KMS-11 (cell line): ENCODE results near the gene FBXO10.
"Not testable (repeated sequence)": the region's sequence is repeated elsewhere in the genome, so short reads cannot be mapped to it uniquely, and the experiment has no call there.

Experiments
- H2AFZ ChIP-seq: fragments of 200-600 bp; sonication (generic); 2 replicates; pipeline ENCODE4 v1.6.1; 2016; ENCODE audit warnings: antibody characterized with exemption, mixed run types, low read depth
- H3K27ac ChIP-seq: fragments of 200-600 bp; sonication (generic); 2 replicates; pipeline ENCODE4 v1.6.1; 2016; ENCODE audit warnings: mild to moderate bottlenecking, mixed run types
- H3K27me3 ChIP-seq: fragments of 200-600 bp; sonication (generic); 2 replicates; pipeline ENCODE4 v1.6.1; 2017; ENCODE audit warnings: mild to moderate bottlenecking, low read depth, mixed run types, moderate library complexity; ENCODE audit not compliant: insufficient read depth
- H3K36me3 ChIP-seq: fragments of 200-600 bp; sonication (generic); 2 replicates; pipeline ENCODE4 v1.6.1; 2017; ENCODE audit warnings: mild to moderate bottlenecking, mixed run types; ENCODE audit not compliant: insufficient read depth
- H3K4me1 ChIP-seq: fragments of 200-600 bp; sonication (generic); 2 replicates; pipeline ENCODE4 v1.6.1; 2016; ENCODE audit warnings: mild to moderate bottlenecking, low read depth, mixed run types; ENCODE audit not compliant: poor library complexity, severe bottlenecking
- H3K4me2 ChIP-seq: fragments of 200-600 bp; sonication (generic); 2 replicates; pipeline ENCODE4 v1.7.0; 2016; ENCODE audit warnings: mild to moderate bottlenecking, mixed run types
- H3K4me3 ChIP-seq: fragments of 200-600 bp; sonication (generic); IDR thresholded peaks from 2 replicates; pipeline ENCODE4 v1.6.1; 2017; ENCODE audit warnings: low read depth, low read length, mixed read lengths; ENCODE audit not compliant: insufficient read depth
- H3K79me2 ChIP-seq: fragments of 200-600 bp; sonication (generic); 2 replicates; pipeline ENCODE4 v1.6.1; 2016; ENCODE audit warnings: low read depth, mixed run types; ENCODE audit not compliant: insufficient read depth
- H3K9ac ChIP-seq: fragments of 200-600 bp; sonication (generic); 2 replicates; pipeline ENCODE4 v1.6.1; 2016; ENCODE audit warnings: mild to moderate bottlenecking, mixed run types
- H4K20me1 ChIP-seq: fragments of 200-600 bp; sonication (generic); 2 replicates; pipeline ENCODE4 v1.6.1; 2016; ENCODE audit warnings: mild to moderate bottlenecking, mixed run types; ENCODE audit not compliant: insufficient read depth
- TF ChIP-seq, protein P1 (sequence below): fragments of 200-600 bp; sonication (generic); conservative IDR thresholded peaks from 2 replicates; pipeline ENCODE4 v1.6.1; 2017; ENCODE audit warnings: low read depth, mild to moderate bottlenecking, antibody characterized with exemption, low read length, moderate library complexity, mixed read lengths

Gene FBXO10

DNA sequence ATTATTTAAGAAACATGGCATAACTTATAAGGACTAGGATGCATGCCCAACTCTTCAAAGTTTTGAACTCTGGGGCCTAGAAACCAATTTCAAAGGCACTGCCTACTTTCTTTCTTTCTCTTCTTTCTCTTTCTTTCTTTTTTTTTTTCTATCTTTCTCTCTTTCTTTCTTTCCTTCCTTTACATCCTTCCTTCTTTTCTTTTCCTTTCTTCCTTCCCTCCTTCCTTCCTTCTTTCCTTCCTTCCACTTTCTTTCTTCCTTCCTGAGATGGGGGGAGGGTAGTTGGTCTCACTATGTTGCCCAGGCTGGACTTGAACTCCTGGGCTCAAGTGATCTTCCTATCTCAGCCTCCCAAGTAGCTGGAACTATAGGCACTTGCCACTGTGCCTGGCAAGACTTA is 32.1 kb upstream of the FBXO10 start:
- Histone ChIP-seq H3K27ac (no peak overlapping the region), H4K20me1 (no peaks in the 10 kb centered on the region), H2AFZ (no peak overlapping the region), H3K27me3 (no peaks in the 10 kb centered on the region), H3K4me3 (no peak overlapping the region), H3K9ac (no peak overlapping the region), H3K4me1 (no peaks in the 10 kb centered on the region), H3K4me2 (no peak overlapping the region), H3K36me3 (no peaks in the 10 kb centered on the region), H3K79me2 (no peaks in the 10 kb centered on the region)
- TF ChIP-seq, protein P1, sequence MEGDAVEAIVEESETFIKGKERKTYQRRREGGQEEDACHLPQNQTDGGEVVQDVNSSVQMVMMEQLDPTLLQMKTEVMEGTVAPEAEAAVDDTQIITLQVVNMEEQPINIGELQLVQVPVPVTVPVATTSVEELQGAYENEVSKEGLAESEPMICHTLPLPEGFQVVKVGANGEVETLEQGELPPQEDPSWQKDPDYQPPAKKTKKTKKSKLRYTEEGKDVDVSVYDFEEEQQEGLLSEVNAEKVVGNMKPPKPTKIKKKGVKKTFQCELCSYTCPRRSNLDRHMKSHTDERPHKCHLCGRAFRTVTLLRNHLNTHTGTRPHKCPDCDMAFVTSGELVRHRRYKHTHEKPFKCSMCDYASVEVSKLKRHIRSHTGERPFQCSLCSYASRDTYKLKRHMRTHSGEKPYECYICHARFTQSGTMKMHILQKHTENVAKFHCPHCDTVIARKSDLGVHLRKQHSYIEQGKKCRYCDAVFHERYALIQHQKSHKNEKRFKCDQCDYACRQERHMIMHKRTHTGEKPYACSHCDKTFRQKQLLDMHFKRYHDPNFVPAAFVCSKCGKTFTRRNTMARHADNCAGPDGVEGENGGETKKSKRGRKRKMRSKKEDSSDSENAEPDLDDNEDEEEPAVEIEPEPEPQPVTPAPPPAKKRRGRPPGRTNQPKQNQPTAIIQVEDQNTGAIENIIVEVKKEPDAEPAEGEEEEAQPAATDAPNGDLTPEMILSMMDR = no peak

DNA sequence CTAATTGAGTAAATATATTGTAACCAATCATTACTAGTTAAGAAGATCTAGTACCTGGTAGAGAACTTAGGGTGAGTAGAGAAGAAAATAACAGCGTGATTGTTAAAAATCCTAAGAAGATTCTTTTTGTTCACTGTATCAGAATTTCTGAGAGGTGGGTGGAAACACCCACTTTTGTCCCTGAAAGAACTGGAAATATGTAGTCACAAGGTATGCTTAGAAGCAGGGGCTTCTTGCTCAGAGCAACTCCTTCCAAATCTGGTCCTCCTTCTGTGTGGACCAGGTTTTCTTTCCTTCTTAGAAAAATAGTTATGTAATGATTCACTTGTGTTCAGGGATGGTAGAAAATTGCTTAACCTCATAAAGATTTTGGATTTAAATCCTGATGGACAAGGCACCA is 28.1 kb upstream of the FBXO10 start:
- Histone ChIP-seq H2AFZ (no peak overlapping the region), H3K79me2 (no peaks in the 10 kb centered on the region), H3K4me3 (no peak overlapping the region), H3K27me3 (no peaks in the 10 kb centered on the region), H3K9ac (no peak overlapping the region), H3K27ac (no peak overlapping the region), H3K4me2 (no peak overlapping the region), H4K20me1 (no peaks in the 10 kb centered on the region), H3K36me3 (no peaks in the 10 kb centered on the region), H3K4me1 (no peaks in the 10 kb centered on the region)
- TF ChIP-seq, protein P1 = no peak

DNA sequence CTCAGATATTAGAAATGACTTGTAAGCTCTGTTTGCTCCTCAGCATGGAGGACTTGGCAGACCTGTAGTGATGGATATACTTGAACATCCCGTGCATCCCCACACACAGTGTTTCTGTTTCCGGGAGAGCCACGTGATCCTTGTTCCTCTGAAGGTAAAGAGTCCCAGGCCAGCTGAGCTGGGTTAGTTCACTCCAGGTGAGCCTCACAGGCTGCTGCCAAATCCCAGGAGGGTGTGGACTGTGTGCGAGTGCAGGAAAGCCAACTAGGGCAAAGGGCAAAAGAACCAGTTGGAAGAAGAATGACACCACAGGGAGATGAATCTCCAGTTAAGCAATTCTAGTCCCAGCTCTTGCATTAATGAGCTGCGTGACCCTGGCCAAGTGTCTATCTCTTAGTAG is 26.6 kb upstream of the FBXO10 start:
- TF ChIP-seq, protein P1 = no peak
- no peaks in the 10 kb centered on the region for H3K4me1 ChIP-seq

DNA sequence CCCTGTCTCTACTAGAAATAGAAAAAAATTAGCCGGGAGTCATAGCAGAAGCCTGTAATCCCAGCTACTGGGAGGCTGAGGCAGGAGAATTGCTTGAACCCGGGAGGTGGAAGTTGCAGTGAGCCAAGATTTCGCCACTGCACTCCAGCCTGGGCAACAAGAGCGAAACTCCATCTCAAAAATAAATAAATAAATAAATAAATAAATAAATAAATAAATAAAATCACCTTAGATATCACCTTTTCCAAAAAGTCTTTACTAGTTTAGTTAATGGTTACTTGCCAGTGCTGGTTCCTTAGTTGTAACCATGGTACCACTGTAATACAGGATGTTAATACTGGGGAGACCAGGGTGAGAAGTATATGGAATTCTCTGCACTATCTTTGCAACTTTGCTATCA is 25.9 kb upstream of the FBXO10 start:
- H3K27me3 ChIP-seq, H3K9ac ChIP-seq, H2AFZ ChIP-seq, H3K4me3 ChIP-seq, H4K20me1 ChIP-seq, H3K4me2 ChIP-seq, H3K79me2 ChIP-seq, H3K27ac ChIP-seq, H3K36me3 ChIP-seq, H3K4me1 ChIP-seq: not testable (repeated sequence)

More for the DNA sequence above, 26.6 kb upstream of the FBXO10 start:
- Histone ChIP-seq H3K9ac (no peak overlapping the region), H4K20me1 (no peaks in the 10 kb centered on the region), H3K27ac (no peak overlapping the region), H3K4me3 (no peak overlapping the region), H3K27me3 (no peaks in the 10 kb centered on the region), H3K36me3 (no peaks in the 10 kb centered on the region), H3K79me2 (no peaks in the 10 kb centered on the region), H3K4me2 (no peak overlapping the region), H2AFZ (no peak overlapping the region)

DNA sequence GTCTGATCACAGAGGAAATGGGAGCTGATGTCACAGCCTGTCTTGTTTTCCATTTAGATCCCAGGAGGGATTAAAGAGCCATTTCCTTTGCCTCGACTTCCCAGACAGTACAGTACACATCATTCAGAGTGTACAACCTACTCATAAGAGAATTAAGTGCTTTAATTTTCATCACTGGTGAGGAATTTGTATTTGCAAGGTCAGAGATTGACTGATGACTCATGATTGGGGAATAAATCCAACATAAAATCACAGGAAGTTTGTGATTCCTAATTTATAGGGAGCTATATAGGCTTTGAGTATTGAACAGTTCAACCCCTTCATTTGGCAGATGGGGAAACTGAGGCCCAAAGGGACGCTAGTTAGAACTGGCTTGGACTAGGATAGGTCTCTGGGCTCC is 20.3 kb upstream of the FBXO10 start:
- H3K79me2 ChIP-seq = peaks cover 9% of the 10 kb centered on the region
- H3K9ac ChIP-seq = no peak overlapping the region
- H3K4me3 ChIP-seq = no peak overlapping the region
- no peaks in the 10 kb centered on the region for H3K36me3 ChIP-seq
- H4K20me1 ChIP-seq = no peaks in the 10 kb centered on the region
- H3K27ac ChIP-seq = no peak overlapping the region
- H3K27me3 ChIP-seq = no peaks in the 10 kb centered on the region
- H3K4me1 ChIP-seq = peaks cover 8% of the 10 kb centered on the region
- H3K4me2 ChIP-seq = no peak overlapping the region
- no peak overlapping the region for H2AFZ ChIP-seq
- TF ChIP-seq, protein P1 = no peak
